ENCODE measurements around the gene CLEC16A.

The CLEC16A gene

GRCh38 chr16:11224096-11224893, 279.9 kb downstream of the CLEC16A start:
- Histone ChIP-seq H3K36me3 (ENCODE audit: insufficient read depth, low read length) (no peaks in the 10 kb centered on the region), H3K4me1 (ENCODE audit: insufficient read depth, low read length) (peaks cover 8% of the 10 kb centered on the region), H3K27me3 (ENCODE audit: insufficient read depth, low read length) (no peaks in the 10 kb centered on the region)

GRCh38 chr16:11224894-11225676, 280.7 kb downstream of the CLEC16A start:
- Histone ChIP-seq H3K4me3 (ENCODE audit: low read length) (no peak overlapping the region), H3K27me3 (ENCODE audit: insufficient read depth, low read length) (no peaks in the 10 kb centered on the region), H2AFZ (ENCODE audit: low read depth, low read length) (no peak overlapping the region), H3K4me1 (ENCODE audit: insufficient read depth, low read length) (peaks cover 8% of the 10 kb centered on the region), H3K9me3 (ENCODE audit: low read length) (no peaks in the 10 kb centered on the region), H3K36me3 (ENCODE audit: insufficient read depth, low read length) (no peaks in the 10 kb centered on the region)

More at GRCh38 chr16:11224096-11224893, 279.9 kb downstream of the CLEC16A start:
- H2AFZ ChIP-seq (ENCODE audit: low read depth, low read length): no peak overlapping the region
- H3K9me3 ChIP-seq (ENCODE audit: low read length): no peaks in the 10 kb centered on the region
- H3K4me3 ChIP-seq (ENCODE audit: low read length): no peak overlapping the region

GRCh38 chr16:11225677-11226549, 281.5 kb downstream of the CLEC16A start:
- Histone ChIP-seq H3K36me3 (ENCODE audit: insufficient read depth, low read length) (no peaks in the 10 kb centered on the region), H3K9me3 (ENCODE audit: low read length) (no peaks in the 10 kb centered on the region), H2AFZ (ENCODE audit: low read depth, low read length) (no peak overlapping the region), H3K4me1 (ENCODE audit: insufficient read depth, low read length) (peaks cover 8% of the 10 kb centered on the region), H3K27me3 (ENCODE audit: insufficient read depth, low read length) (no peaks in the 10 kb centered on the region), H3K4me3 (ENCODE audit: low read length) (no peak overlapping the region)

- Histone ChIP-seq H3K4me3 (ENCODE audit: low read length) (no peak overlapping the region), H3K36me3 (ENCODE audit: insufficient read depth, low read length) (no peaks in the 10 kb centered on the region), H3K4me1 (ENCODE audit: insufficient read depth, low read length) (peaks cover 6% of the 10 kb centered on the region), H3K9me3 (ENCODE audit: low read length) (no peaks in the 10 kb centered on the region), H3K27me3 (ENCODE audit: insufficient read depth, low read length) (no peaks in the 10 kb centered on the region), H2AFZ (ENCODE audit: low read depth, low read length) (no peak overlapping the region)
Observed at GRCh38 chr16:11229432-11229831, 285.1 kb downstream of the CLEC16A start.

- Histone ChIP-seq H3K27me3 (ENCODE audit: insufficient read depth, low read length) (no peaks in the 10 kb centered on the region), H2AFZ (ENCODE audit: low read depth, low read length) (no peak overlapping the region), H3K4me1 (ENCODE audit: insufficient read depth, low read length) (peaks cover 4% of the 10 kb centered on the region), H3K36me3 (ENCODE audit: insufficient read depth, low read length) (no peaks in the 10 kb centered on the region), H3K9me3 (ENCODE audit: low read length) (no peaks in the 10 kb centered on the region), H3K4me3 (ENCODE audit: low read length) (no peak overlapping the region)
Observed at GRCh38 chr16:11229906-11230305, 285.5 kb downstream of the CLEC16A start.

- no peak overlapping the region for H2AFZ ChIP-seq (ENCODE audit: low read depth, low read length)
- no peaks in the 10 kb centered on the region for H3K9me3 ChIP-seq (ENCODE audit: low read length)
- H3K4me3 ChIP-seq (ENCODE audit: low read length): no peak overlapping the region
- H3K4me1 ChIP-seq (ENCODE audit: insufficient read depth, low read length): peaks cover 4% of the 10 kb centered on the region
- no peaks in the 10 kb centered on the region for H3K36me3 ChIP-seq (ENCODE audit: insufficient read depth, low read length)
- no peaks in the 10 kb centered on the region for H3K27me3 ChIP-seq (ENCODE audit: insufficient read depth, low read length)
Observed at GRCh38 chr16:11231367-11231970, 287.1 kb downstream of the CLEC16A start.
